GM21825 (cell line): ENCODE data around the gene SPATA7.

Source experiments
- ATAC-seq: cut with Tn5 transposase; IDR thresholded peaks from one replicate; pipeline ENCODE4 v1.9.1; 2021; ENCODE audit warnings: mild to moderate bottlenecking, moderate library complexity; ENCODE audit not compliant: unreplicated experiment

SPATA7 gene

GRCh38 chr14:88417594-88417993, 32.1 kb downstream of the SPATA7 start:
- no peak for ATAC-seq

- ATAC-seq = no peak
These were observed 34.7 kb downstream of the SPATA7 start for GRCh38 chr14:88420187-88420586.

DNA sequence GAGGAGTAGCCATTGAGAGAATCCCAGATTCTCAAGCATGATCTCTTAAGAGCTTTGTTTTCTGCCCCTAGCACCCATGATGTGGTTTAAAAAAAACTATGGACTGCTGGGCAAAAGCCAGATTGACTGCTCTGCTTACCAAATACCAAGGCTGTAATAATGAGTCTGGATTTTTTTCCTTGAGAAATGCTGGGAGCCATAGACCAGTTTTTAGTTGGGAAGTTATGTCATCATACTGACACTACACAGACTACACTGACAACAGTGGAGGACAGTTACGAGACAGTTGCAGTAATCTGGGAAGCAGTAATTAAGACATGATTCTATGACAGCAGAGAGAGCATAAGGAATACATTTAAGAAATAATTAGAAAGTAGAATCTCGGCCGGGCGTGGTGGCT, 35.8 kb downstream of the SPATA7 start:
- ATAC-seq = no peak

DNA sequence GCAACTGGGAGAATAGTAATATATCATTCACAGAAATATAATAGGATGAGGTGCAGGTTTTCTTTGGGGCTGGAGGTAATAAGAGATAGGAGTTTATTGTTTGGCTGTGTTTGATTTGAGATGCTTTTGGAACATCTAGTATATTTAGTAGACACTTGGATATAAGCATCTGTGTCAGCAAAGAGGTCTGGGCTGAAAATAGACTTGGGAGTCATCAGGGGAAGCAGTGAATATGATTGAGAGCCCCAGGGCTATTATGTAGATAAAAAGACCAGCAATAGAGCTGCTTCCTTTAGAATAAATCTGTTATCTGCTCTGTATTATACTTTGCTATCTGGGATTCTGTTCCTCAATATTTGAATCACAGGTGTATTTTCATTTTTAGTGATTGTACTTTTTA, 36.6 kb downstream of the SPATA7 start:
- ATAC-seq = no peak

- ATAC-seq = no peak
These were observed 37.6 kb downstream of the SPATA7 start for GRCh38 chr14:88422919-88423650.

DNA sequence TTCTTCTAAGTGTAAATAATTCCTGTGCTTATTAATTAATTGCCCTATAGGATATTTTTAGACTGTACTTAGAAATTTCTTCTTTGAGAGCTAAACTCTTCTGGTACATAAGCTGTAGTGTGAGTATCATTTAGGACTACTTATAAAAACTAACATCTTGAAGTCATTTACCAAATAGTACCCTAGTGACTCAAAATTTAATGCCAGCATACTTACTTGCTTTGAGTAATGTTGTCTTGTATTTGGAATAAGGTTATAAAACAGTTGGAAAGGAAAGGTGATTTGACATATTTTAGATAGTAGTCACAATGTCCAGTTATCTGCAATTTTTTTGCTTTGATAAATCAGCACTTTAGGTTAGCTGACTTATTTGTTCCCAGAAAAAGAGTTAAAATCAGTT, 39.1 kb downstream of the SPATA7 start:
- no peak for ATAC-seq

- no peak for ATAC-seq
These were observed 40.8 kb downstream of the SPATA7 start for GRCh38 chr14:88426271-88426670.

GRCh38 chr14:88430976-88431375, 45.5 kb downstream of the SPATA7 start:
- ATAC-seq = no peak

- no peak for ATAC-seq
These were observed 52.2 kb downstream of the SPATA7 start for GRCh38 chr14:88437658-88438057.

DNA sequence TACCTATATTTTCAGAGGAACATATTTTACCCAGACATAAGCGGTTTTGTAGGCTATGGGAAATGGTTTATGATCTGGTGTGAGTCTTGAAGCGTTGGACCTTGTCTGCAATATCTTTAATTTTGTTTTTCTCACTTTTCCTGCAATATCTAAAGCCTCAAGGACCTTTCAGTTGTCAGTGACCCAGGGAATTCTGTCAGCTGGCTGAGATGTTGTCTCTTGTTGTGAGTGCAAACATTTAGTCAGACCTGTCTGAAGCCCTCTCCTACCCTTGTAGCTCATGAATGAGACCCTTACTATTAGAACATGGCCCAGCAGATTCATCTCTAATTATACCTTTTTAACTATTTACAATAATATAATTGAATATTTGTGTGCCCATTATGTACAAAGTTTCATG, 53.6 kb downstream of the SPATA7 start:
- ATAC-seq = no peak

- no peak for ATAC-seq
These were observed 66.8 kb downstream of the SPATA7 start for GRCh38 chr14:88452231-88452630.

- no peak for ATAC-seq
These were observed 69.4 kb downstream of the SPATA7 start for GRCh38 chr14:88454886-88455285.

GRCh38 chr14:88463318-88463717, 77.9 kb downstream of the SPATA7 start:
- no peak for ATAC-seq

DNA sequence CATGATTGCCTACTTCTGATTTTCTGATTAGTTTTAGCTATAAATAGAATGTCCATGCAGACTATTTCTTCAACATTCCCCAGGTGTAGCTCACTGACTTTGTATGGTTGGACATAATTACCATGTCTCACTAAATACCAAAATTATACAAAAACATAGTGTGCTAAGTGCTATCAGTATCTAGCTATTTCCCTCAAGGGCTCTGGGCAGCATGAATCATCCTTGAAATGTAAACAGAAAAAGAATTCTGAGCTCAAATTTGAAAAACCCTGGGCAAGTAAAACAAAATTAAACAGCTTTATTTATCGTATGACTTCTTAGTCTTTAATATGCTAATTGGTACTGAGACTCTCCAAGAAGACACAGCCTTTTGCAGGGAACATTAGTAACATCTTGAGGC, 82.9 kb downstream of the SPATA7 start:
- ATAC-seq = no peak

DNA sequence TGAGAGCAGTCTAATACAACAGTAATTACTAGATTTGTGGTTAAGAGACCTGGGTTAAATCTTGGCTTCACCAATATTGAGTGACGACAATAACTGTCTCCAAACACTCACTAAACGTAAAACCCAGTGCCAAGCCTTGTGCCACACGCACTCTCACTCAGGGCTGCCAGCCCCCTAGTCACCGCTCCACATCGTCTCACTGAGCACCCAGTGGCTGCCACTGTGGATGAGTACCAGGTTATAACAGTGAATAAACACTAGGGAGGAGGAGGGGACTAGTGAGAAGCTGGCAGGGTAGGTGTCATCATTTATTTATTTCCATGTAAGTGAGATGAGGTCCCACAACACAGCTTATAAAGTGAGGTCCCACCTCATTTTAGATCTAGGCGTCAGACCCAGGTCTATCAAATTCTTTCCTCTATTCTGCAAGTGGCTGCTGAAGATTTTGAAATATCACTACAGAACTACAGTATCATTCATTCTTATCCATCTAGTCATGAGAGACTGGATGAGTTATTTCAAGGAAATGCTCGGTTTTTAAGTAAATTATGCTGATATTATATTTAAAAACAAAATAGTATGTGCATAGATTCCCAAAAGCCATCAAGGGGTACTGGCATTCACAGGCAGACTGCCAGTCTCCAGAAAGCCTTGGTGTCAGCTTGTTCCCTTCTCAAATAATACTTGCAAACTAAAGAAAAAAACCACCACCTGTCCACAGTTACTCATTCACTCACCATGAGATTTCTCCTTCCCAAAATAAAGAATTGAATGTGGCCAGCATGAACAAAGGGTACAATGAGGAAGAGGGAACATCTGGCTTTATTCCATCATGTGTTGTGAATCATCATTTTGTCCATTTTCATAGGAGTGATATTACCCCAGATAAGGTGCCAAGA, 85.3 kb downstream of the SPATA7 start:
- no peak for ATAC-seq

GRCh38 chr14:88473791-88474190, 88.3 kb downstream of the SPATA7 start:
- no peak for ATAC-seq

DNA sequence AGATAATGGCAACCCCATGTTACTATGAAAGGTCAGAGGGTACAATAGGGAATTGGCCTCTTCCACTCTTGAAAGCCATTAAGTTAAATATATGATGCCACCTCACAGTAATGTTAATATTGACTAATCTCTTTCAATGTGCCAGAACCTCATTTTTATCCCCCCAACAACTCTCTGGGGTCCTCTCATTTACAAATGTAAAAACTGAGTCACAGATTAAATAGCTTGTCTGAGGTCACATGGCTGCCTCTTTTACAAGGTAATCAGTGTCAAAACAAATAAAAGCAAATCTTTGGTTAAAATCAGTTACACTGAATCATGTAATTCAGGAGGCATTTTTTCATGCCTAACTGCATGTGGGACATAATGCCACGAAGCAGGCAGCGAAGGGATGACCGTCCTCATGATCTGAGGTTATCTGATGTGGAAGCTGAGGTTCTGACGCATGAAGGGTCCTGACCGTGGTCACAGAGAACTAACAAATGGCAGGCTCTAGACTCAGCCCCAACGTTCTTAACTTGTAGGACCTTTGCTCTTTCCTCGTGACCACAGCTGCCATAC, 90.8 kb downstream of the SPATA7 start:
- ATAC-seq = no peak

DNA sequence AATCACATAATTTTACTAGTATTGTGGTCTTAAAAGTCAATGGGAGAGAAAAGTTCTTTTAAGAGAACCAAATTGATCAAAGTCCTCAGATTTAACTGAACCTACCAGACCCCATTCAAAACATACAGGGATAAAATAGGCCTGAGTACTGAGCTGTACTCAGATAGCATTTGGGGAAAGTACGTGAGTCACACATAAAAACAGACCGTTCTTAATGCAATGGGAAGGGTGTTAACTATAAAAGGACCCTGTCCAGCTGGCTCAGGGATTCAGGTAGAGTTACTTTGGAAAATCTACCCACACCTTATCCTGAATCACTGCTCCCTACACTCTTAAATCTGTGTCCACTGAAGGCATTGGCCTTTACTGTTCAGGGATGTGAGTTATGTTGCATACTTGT, 91.4 kb downstream of the SPATA7 start:
- no peak for ATAC-seq

GRCh38 chr14:88477513-88478250, 92.2 kb downstream of the SPATA7 start:
- no peak for ATAC-seq

- no peak for ATAC-seq
These were observed 93.5 kb downstream of the SPATA7 start for GRCh38 chr14:88478931-88479330.

- ATAC-seq = no peak
These were observed 94.1 kb downstream of the SPATA7 start for GRCh38 chr14:88479574-88479987.
